Measurements from ENCODE around the gene YPEL2. TPM values are rescaled to one million over a fixed set of nuclear protein-coding genes. Genes with fewer than 3 reads are reported as not detected.

The YPEL2 gene
- polyA plus RNA-seq, 4 donors, result 28.6 to 37.6 (median 34.1) TPM

DNA sequence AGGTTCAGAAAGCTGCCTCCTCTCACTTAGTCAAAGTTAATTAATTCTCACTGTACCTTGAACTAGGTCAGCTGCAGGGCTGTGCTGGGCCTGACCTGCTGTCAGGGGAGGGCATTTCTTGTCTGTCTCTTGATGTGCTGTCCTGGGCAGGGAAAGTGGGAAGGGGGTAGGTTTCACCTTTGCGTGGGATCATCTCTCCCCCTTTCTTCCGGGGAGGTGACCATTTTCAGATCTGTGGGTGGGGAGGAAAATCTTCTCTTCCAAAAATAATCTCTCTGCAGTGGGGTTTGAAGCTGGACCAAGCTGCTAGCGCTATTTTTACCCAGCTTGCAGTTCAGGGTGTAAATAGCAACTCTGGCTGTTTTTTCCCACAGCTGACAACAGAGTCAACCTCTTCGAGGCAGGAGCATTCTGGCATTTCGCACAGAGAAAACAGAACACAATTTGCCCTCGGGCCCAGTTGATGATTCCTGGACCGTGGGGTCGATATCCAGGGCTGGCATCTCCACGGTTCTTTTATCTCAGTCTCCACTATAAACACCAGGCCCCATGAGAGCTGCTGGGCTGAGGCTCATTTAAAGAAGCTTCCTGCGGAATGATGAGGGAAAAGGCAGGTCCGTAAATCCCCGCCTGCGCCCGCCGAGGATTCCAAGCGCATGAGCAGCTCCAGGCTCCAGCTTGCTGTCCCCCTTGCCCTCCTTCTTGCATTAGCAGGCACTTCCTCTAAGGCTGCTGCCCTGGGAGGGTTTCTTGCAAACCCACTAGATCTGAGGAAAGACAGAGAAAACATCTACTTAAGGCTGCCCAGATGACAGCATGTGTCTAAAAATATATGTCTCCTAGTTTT is 93.9 kb downstream of the YPEL2 start:
- DNase-seq (ENCODE audit: low read depth in 4 of 4, low spot score in 2 of 4), result no peak

DNA sequence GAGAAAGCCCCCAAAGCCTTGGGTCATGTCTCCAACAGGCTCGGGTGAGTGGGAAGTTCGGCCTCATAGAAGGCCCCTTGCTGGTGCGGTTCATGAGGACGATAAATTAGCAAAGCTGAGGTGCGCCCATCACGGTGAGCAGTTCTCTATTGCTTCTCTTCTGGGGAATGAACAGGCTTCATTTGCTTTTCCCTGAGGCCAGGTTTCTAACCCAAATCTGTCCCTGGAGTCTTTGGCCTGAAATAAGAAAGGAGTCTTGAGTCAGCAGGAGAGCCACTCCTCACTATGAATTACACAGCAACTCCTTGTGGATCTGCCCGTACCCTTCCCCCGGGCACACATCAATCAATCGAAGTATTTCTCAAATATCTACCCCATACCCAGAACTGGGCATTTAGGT is 94.6 kb downstream of the YPEL2 start:
- DNase-seq (ENCODE audit: low read depth in 4 of 4, low spot score in 2 of 4), result no peak

DNA sequence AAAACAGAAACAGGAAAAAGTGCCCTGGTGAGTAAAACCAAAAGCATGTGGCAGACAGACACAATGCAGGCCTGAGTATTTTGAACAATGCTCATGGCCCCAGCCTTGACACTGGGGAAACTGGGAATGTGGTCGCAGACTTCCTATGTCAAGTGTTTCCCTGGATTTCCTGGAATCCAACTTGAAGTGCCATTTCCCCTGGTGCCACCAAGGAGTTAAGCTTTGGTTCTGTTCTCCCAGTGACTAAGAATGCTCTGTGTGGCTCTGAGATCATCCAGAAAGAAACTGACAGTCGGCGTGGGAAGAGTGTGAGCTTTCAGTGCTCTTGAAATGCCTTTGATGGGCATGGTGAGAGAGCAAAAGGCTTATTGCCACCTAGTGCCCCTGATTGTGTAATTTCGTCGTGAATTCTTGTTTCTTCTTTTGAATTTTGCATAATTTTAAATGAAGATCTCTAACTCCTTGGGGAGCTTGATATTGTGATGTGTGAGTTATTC is 96.0 kb downstream of the YPEL2 start:
- DNase-seq (ENCODE audit: low read depth in 4 of 4, low spot score in 2 of 4), result no peak

DNA sequence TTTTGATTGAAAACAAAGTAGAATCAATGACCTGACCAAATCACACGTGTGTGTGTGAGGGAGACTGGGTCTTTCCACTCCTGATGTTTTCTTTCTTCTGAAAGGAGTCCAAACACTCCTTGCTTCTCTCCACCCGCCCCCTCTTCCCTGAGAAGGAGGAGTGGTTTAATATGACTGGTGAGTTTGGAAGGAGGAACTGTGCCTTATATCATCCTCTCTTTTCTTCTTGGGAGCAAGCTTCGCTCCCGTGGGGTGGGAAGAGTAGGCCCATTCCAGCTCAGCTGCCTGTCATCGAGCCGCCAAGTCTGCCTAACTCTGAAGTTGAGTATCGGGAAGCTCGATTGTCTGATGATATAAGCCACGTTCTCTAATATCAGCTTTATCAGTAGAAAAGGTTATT is 96.5 kb downstream of the YPEL2 start:
- no peak for DNase-seq (ENCODE audit: low read depth in 4 of 4, low spot score in 2 of 4)

DNA sequence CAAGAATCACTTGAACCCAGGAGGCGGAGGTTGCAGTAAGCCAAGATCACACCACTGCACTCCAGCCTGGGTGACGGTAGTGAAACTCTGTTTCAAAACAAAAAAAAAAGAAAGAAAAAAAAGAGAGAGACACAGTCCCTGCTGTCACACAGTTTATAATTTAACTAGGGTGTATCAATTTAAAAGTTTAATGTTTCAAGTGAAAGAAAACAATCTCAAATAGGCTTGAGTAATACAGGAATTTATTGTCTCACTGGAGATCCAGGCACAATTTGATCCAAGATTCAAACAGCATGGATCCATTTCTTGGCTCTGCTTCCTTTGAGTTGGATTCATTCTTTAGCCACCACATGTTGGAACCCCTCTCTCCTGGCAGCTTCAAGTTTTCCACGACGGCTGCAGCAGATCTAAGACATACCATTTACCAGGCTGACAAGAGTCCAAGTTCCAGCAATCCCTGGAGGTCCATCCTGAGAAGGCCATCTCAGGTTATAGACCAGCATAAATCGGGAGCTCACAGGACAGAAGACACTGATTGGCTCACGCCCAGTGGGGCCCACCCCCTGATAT is 97.5 kb downstream of the YPEL2 start:
- DNase-seq (ENCODE audit: low read depth in 4 of 4, low spot score in 2 of 4), result no peak

DNA sequence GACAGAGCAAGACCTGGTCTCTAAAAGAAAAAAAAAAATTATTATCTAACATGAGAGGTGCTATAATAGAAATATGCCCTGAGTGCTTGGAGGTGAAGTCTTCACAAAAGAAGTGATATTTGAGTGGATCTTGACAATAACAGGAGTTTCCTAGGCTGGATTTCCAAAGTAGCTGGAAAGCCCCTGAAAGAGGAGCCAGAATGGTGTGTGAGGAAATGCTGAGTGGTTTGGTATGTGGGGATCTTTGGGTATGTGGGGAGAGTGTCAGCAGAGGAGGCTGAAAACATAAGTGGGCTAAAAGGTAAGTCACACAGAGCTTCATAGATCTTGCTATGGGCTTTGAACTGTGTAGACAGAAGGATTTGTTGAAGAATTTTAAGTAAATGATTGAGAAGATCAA is 100.1 kb downstream of the YPEL2 start:
- DNase-seq (ENCODE audit: low read depth in 4 of 4, low spot score in 2 of 4), result no peak

DNA sequence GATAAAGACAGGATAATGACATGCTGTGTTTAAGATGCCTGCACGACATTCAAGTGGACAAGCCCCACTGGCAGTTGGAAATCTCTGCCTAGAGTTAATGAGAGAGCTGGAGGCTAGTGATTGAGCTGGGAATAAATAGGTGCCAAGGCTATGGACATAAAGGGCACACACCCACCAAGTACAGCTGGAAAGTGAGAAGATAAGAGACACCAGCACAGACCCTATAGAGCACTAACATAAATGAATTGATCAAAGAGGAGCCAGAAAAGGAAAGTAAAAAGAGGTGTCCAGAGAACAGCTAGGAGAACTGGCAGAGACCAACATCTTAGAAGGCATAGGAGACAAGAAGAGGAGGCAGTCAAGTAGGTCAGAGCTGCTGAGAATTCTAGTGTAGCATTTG is 101.2 kb downstream of the YPEL2 start:
- DNase-seq (ENCODE audit: low read depth in 4 of 4, low spot score in 2 of 4), result no peak

DNA sequence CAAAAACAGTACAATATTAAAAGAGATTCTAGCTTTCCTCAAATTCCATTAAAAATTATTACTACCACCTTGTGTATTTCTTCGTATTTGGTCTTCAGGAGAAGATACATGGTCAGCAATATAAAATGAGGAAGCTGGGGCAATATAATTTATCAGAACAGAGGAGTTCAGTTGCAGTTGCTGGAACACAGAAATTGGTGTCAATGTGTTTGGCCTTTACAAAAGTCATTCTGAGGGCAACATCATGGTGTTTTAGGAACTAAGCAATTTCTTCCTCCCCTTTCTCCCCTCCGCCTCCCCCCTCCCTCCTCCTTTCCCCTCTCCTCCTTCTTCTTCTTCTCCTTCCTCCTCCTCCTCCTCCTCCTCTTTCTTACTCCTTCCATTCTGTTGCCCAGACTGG is 102.1 kb downstream of the YPEL2 start:
- no peak for DNase-seq (ENCODE audit: low read depth in 4 of 4, low spot score in 2 of 4)

DNA sequence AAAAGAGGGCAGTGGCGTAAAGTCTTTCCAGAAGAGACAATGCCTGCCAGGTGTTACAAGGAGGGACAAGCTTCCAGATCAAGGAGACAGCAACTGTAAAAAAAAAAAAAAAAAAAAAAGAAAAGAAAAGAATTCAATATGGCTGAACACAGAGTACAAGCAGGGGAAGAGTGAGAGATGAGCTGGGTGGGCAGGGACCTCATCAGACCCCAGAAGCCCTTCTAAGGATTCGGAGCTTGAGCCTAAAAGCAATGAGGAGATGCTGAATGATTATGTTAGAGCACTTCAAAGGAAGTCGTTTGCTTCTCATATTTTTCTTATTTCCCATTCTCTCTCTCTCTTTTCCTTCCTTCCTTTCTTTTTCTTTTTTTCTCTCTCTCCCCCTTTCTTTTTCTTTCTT is 103.0 kb downstream of the YPEL2 start:
- no peak for DNase-seq (ENCODE audit: low read depth in 4 of 4, low spot score in 2 of 4)

DNA sequence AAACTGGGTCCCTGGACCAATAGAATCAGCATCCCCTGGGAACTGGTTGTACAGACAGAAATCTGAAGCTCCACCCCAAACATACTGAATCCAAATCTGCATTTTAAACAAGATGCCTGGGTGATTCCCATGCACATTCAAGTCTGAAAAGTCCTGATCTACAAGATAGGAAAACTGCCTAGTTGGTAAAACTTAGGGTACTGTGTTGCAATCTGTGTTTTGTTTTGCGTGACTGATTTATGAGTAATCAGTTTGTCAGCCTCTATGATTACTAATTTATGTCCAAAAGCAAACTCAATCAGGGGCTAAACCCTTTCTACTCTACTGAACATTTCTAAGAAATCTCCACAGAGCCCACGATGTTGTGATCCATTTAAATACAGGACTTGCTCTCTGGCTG is 103.8 kb downstream of the YPEL2 start:
- no peak for DNase-seq (ENCODE audit: low read depth in 4 of 4, low spot score in 2 of 4)

DNA sequence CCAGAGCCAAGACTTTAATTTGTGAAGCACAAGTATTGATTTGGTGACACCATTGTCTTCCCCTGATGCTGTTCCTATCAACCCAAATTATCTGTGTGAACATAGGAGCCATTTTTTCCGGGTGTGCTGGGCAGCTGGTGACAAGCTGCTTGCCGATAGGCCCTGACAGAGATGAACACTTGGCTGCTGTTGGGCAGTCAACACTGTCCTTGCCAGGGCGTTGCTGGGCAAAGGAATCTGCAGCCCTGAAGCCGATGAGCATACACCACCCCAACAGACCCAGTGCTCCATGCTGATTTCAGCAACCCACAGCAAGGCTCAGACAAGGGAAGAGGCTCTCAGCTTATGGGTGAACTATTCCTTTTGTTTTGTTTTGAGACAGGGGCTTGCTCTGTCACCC is 105.4 kb downstream of the YPEL2 start:
- DNase-seq (ENCODE audit: low read depth in 4 of 4, low spot score in 2 of 4), result no peak

DNA sequence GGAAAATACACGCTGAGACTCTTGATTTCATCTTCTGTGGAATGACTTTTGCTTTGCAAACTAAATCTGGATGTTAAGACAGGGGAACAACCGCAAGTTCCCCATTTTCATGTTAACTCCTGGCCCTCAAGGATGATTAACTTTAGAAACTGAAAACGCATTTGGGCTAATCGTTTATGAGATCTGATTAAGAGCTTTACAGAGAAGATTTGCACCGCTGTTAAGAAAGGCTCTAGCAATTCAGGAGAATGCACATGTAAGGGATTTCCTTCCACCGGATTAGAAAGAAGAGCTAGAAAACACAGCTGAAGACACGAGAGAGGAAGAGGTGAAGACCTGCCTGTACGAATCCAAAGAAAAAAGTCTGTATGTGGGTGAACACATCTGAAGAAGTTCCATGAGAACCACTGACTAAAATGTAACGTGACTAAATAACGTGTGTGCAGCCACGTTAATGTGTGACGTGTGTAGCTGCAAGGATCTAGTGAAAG is 106.4 kb downstream of the YPEL2 start:
- no peak for DNase-seq (ENCODE audit: low read depth in 4 of 4, low spot score in 2 of 4)

DNA sequence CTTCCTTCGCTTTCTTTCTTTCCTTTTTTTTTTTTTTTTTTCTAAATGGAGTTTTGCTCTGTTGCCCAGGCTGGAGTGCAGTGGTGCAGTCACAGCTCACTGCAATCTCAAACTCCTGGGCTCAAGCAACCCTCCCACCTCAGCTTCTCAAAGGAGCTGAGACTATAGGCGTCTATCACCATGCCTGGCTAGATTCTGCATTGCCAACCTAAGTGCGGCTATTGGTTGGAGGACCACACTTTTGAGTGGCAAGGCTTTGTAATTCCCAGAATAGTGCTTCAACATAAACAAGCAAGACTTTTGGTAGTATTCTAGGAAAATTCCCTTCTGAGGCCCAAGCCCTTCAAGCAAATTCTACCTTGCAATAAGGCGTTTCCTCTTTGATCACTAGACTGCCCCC is 107.8 kb downstream of the YPEL2 start:
- DNase-seq (ENCODE audit: low read depth in 4 of 4, low spot score in 2 of 4), result no peak

DNA sequence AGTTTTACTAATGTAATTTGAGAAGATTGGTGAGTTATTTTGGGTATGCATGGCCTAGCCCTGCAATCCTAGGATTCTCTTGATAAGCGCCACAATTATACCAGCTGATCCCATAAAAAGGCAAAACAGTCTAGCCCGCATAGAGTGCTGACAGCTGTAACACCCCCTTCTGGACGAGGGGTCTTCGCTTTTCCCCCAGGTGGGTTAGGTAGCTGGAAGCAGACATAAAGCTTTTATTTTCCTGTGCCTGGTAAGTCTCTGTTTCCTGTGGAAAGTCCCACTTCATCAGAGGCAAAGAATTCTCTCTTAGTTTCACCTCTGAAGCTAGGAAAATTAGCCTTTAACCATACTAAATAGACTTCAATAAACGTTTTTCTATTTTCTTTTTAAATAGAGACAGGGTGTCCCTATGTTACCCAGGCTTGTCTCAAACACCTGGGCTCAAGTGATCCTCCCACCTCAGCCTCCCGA is 108.3 kb downstream of the YPEL2 start:
- no peak for DNase-seq (ENCODE audit: low read depth in 4 of 4, low spot score in 2 of 4)

DNA sequence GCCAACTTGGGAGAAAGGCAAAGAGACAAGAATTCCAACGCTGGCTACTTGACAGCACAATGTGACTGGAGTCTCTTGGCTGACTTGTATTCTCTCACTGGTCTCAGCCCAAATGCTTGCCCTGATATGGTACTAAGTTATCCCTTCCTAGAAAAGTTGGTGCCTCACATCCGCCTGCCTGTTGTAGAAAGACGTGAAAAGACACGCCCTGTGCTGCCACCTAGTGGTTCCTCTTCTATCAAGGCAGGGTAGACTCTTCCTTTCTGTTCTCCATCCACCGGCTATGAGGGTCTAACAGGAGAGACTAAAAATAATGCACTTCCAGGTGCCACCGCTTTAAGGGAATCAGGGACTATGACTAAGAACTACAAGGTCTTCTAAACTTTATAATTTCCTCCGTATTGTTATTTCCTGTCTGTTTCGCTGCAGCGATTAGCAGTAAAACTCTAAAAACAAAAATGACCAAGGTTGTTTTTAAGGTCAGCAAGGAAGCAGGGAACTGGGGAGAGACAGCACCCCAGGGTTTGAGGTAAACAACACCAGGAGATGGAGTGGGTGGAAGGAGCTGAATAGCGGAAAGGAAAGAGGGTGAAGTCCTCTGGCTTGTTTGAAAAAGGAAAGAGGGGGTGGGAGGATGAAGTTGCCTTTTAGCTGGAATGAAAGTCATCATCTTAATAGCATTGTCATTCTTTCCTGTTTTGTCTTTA is 109.5 kb downstream of the YPEL2 start:
- peak in 3 of 4 donors; percentile 70 to 92 (median 82) for DNase-seq (ENCODE audit: low read depth in 4 of 4, low spot score in 2 of 4)

DNA sequence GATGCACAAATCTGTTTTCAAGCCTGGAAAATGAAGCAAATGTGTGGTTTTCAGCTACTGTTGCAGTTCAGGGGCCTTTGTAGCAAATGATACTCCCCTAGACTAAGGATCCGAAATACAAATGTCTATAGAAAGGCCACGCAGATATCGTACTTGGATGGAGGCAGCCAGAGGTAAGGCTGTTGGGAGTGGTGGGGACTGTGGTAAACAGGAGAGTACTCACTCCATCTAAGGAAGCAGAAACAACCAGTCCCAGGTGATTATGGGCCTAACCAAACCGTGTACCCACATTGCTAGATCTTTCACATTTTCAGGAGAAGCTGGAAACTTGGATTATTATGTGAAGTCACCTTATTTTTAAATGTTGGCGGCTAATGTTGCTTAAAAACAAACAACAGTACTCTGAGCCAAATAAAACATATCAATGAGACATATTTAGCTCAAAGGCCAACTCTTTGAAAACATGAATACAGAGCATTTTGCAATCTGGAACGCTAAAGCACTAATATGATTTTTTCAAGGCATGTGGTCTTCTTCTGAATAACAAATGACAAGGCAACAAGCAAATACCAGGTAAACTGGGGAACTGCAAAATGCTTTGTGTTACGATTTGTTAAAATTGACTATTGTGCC is 110.1 kb downstream of the YPEL2 start:
- no peak for DNase-seq (ENCODE audit: low read depth in 4 of 4, low spot score in 2 of 4)

DNA sequence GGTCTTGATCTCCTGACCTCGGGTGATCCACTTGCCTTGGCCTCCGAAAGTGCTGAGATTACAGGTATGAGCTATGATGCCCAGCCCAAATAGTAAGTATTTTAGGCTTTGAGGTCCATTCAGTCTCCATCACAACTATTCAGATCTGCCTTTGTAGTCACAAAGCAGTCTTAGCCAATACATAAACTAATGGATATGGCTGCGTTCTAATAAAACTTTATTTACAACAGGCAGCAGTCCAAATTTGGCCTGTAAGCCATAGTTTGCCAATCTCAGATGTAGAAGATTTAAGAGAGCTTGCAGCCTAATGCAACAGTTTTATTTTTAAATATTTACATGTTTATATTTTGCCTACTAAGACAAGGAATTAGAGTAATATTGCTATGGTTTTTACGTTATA is 111.7 kb downstream of the YPEL2 start:
- DNase-seq (ENCODE audit: low read depth in 4 of 4, low spot score in 2 of 4), result no peak
